ENCODE results near the gene SLC13A5. TPM values are rescaled to one million over a fixed set of nuclear protein-coding genes. Genes with fewer than 3 reads are reported as not detected.

The SLC13A5 gene
- total RNA-seq, 2 experiments from 2014 or later = not detected

- no peaks in the 10 kb centered on the region for H3K27me3 ChIP-seq (ENCODE audit: control insufficient read depth in 1 of 2, insufficient read depth in 2 of 2, low read length in 2 of 2)
- Mint-ChIP-seq H3K4me3 (peak overlapping the region; percentile 99), H3K9me3 (no peaks in the 10 kb centered on the region), H3K36me3 (ENCODE audit: low read depth) (peaks cover 48% of the 10 kb centered on the region), H3K4me1 (ENCODE audit: low read depth) (peaks cover 71% of the 10 kb centered on the region), H3K27ac (peak overlapping the region; percentile 95), H3K27me3 (no peaks in the 10 kb centered on the region)
- H3K36me3 ChIP-seq (ENCODE audit: insufficient read depth, low read length) = peaks cover 23% of the 10 kb centered on the region
- H3K4me3 ChIP-seq (ENCODE audit: low read length) = peak overlapping the region; percentile 98
- H3K9me3 ChIP-seq (ENCODE audit: control insufficient read depth in 1 of 2, insufficient read depth in 1 of 2, low read length in 2 of 2) = no peaks in the 10 kb centered on the region
- ATAC-seq (ENCODE audit: poor library complexity) = peak; percentile 31
- intact Hi-C loops (cut with DNase I, micrococcal nuclease) = loop anchor here (5.0 to 10.0 kb wide), 3 partner anchors 168 to 1215 kb away; partner anchors contain the start of genes DERL2 (in 1 of the 2), MIS12 (in 1 of the 2) and RPAIN (in 1 of the 2)
- CTCF ChIA-PET = interaction anchor here (1.0 kb wide), 1 partner anchor 10 kb away, joined by 3 read pairs; no protein-coding TSS in a partner anchor
- POLR2A ChIA-PET = interaction anchor here (1.2 to 3.8 kb wide), 3 partner anchors 11 to 42 kb away, joined by 3 to 30 read pairs (median 13); partner anchors contain the start of genes C17orf100 and MED31
- H3K4me1 ChIP-seq (ENCODE audit: insufficient read depth, low read length) = peaks cover 38% of the 10 kb centered on the region
- H3K27ac ChIP-seq (ENCODE audit: low read depth in 1 of 2, low read length in 2 of 2) = peak overlapping the region in 1 of 2 donors; percentile 88
- DNase-seq = peak in 5 of 14 experiments; percentile 10 to 64 (median 31)
- no peak for TF ChIP-seq CTCF (IDR thresholded peaks at IDR 0.05)
These were observed 73.3 kb downstream of the SLC13A5 start for GRCh38 chr17:6639586-6640535.

- peak overlapping the region; percentile 95 for H3K27ac Mint-ChIP-seq
- no peak for TF ChIP-seq CTCF (IDR thresholded peaks at IDR 0.05)
- ATAC-seq (ENCODE audit: poor library complexity) (no peak), DNase-seq (peak in 1 of 14 experiments; percentile 50)
- POLR2A ChIA-PET = interaction anchor here (0.6 to 3.8 kb wide), 4 partner anchors 12 to 41 kb away, joined by 3 to 30 read pairs (median 8); partner anchors contain the start of genes C17orf100 and MED31
- no peak overlapping the region for H3K27ac ChIP-seq (ENCODE audit: low read depth in 1 of 2, low read length in 2 of 2)
- H3K4me3 Mint-ChIP-seq = peak overlapping the region; percentile 99
- no peaks in the 10 kb centered on the region for H3K27me3 ChIP-seq (ENCODE audit: control insufficient read depth in 1 of 2, insufficient read depth in 2 of 2, low read length in 2 of 2)
- H3K36me3 Mint-ChIP-seq (ENCODE audit: low read depth) = peaks cover 47% of the 10 kb centered on the region
- H3K27me3 Mint-ChIP-seq = no peaks in the 10 kb centered on the region
- H3K4me3 ChIP-seq (ENCODE audit: low read length) = peak overlapping the region; percentile 98
- CTCF ChIA-PET = interaction anchor here (1.0 kb wide), 1 partner anchor 10 kb away, joined by 3 read pairs; no protein-coding TSS in a partner anchor
- peaks cover 21% of the 10 kb centered on the region for H3K36me3 ChIP-seq (ENCODE audit: insufficient read depth, low read length)
- peaks cover 38% of the 10 kb centered on the region for H3K4me1 ChIP-seq (ENCODE audit: insufficient read depth, low read length)
- intact Hi-C loops (cut with DNase I, micrococcal nuclease) = no loop called here
- H3K9me3 ChIP-seq (ENCODE audit: control insufficient read depth in 1 of 2, insufficient read depth in 1 of 2, low read length in 2 of 2) = no peaks in the 10 kb centered on the region
- H3K9me3 Mint-ChIP-seq = no peaks in the 10 kb centered on the region
- H3K4me1 Mint-ChIP-seq (ENCODE audit: low read depth) = peaks cover 63% of the 10 kb centered on the region
These were observed 74.1 kb downstream of the SLC13A5 start for GRCh38 chr17:6639014-6639585.
